GM15510 (cell line): ENCODE results near the gene KLHDC7A.

Experiments used
- POLR2A ChIP-seq: IDR thresholded peaks from 3 replicates; pipeline ENCODE4 v1.6.1; 2011; ENCODE audit warnings: borderline replicate concordance; ENCODE audit not compliant: insufficient read length; ENCODE audit errors: extremely low read depth

KLHDC7A gene

GRCh38 chr1:18486195-18486594 lies 5.5 kb downstream of the KLHDC7A start:
- no peak for TF ChIP-seq POLR2A

- TF ChIP-seq POLR2A: no peak
Measured at GRCh38 chr1:18489417-18490143, 8.8 kb downstream of the KLHDC7A start.

GRCh38 chr1:18491168-18491567 lies 10.4 kb downstream of the KLHDC7A start:
- no peak for TF ChIP-seq POLR2A

- TF ChIP-seq POLR2A: no peak
Measured at GRCh38 chr1:18494304-18494703, 13.6 kb downstream of the KLHDC7A start.

DNA sequence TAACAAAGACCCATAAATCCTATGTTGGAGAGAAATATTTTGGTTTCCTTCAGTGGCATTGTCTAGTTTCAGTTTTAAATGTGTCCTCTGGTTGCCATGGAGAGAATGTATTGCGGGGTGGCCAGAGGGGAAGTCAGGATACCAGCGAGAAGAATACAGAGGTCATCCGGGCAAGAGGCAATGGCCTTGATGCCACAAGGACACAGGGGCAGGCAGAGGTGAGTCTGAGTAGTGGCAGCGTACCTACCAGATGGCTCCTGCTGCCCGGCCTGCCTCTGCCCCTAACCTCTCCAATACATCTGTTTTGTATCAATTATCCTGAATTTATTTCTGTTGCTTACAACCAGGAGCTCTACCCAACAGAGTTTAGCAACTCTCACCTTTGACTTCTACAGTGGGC lies 14.9 kb downstream of the KLHDC7A start:
- no peak for TF ChIP-seq POLR2A

DNA sequence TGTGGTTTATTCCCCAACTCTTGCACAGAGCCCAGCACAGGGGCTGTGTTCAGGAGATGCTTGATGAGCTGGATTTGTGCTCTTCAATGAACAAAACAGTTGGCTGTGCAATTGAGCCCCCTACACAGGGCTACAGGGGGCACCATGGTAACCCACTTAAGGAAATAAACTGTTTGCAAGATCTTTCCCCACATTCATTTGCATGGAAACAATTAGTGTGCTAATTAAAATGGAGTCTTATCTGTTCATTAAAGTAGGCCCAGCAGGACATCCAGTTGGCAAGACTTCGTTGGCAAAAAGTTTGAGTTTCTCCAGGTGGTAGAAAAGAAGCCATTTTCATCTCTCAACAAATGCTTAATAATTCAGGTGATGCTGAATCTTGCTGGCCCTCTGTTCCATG lies 15.3 kb downstream of the KLHDC7A start:
- TF ChIP-seq POLR2A: no peak

DNA sequence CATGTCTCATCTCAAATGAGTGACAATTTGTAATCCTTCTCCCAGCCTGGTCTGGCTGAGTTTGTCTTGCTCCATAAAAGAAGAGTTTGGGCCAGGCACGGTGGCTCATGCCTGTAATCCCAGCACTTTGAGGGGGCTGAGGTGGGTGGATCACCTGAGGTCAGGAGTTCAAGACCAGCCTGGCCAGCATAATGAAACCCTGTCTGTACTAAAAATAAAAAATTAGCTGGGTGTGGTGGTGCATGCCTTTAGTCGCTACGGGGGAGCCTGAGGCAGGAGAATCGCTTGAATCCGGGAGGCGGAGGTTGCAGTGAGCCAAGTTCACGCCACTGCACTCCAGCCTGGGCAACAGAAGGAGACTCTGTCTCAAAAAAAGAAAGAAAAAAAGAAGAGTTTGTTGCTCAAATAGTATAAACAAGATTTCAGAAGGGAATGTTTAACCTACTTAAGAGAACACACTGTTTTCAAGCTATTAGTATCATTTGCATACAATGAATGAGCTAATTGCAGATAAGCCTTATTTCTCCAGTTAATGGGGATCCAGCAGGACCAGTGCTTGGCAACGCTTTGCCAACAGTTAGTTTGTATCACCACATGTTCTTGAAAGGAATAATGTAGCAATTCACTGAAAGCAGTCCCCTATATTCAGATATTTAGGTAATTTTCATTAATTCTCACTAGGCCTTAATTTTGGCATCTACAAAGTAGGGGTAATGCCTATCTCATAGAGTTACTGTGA lies 15.9 kb downstream of the KLHDC7A start:
- no peak for TF ChIP-seq POLR2A

- no peak for TF ChIP-seq POLR2A
Measured at GRCh38 chr1:18501833-18502232, 21.1 kb downstream of the KLHDC7A start.

DNA sequence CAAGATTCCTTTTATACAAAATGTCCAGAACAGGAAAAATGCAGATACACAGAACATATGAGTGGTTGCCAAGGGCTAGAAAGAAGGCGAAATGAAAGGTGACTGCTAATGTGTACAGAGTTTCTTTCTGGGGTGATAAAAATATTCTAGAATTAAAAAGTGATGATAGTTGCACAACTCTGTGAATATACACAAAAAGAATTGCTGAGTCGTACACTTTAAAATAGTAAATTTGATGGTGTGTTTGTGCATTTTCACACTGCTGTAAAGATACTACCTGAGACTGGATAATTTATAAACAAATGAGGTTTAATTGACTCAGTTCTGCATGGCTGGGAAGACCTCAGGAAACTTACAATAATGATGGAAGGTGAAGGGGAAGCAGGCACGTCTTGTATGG lies 23.9 kb downstream of the KLHDC7A start:
- no peak for TF ChIP-seq POLR2A

DNA sequence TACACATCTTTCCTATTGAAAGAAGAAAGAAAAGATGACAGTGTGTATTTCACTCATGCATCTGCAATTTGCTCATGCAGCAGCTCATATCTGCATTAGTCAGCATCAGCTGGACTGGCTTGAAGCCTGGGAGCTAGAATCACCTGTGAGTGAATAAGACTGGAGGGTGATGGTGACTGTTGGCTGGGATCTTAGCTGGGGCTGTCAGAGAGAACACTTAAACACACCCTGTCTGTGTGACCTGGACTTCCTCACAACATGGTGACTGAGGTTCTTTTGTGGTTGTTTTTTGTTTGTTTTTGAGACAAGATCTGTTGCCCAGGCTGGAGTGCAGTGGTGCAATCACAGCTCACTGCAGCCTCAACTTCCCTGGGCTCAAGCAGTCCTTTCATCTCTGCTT lies 24.9 kb downstream of the KLHDC7A start:
- TF ChIP-seq POLR2A: no peak

DNA sequence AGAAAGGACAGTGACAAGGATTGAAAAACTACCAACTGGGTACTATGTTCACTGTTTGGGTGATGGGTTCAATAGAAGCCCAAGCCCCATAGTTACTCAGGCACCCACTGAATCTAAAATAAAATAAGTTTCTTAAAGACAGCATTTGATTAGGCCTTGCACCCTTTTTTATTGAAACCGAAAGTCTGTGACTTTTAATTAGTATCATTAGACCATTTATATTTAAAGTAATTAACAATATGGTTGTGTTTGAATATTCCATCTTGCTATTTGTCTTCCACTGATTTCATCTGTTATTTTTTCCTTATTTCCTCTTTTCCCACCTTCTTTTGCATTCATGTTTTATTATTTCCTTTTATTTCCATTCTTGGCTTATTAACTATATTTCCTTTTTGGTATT lies 27.4 kb downstream of the KLHDC7A start:
- no peak for TF ChIP-seq POLR2A

DNA sequence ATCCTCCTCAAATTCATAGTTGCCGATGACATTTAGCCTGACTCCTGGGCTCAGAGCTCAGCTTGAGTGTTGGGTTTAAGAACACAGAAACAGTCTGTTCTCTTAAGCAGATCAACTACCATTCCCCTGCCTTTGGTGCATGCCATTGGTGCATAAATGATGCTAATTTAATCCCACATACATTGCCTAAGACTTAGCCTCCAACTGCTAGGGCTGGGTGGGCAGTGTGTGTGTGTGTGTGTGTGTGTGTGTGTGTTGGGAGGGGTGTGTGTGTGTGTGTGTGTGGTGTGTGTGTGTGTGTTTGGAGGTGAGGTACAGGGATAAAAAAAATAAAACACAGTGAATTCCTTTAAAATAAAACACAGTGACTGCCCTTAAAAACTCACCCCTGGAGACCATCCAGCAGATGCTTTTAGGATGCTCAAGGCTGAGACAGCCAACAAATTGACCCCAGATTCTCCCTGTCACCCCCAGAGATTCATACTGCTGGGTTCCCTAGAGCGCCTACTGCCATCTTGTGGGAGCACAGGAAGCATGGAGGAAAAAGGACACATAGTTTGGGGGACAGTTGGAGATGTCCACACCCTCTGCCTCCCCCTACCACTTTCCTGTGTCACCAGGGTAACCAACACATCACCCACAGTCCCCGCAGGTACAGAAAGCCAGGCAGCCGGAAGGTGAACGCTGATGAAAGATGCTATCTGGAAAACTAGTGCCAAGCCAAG lies 30.6 kb downstream of the KLHDC7A start:
- TF ChIP-seq POLR2A: no peak

GRCh38 chr1:18511874-18512150 lies 31.1 kb downstream of the KLHDC7A start:
- TF ChIP-seq POLR2A: no peak

GRCh38 chr1:18512883-18513282 lies 32.2 kb downstream of the KLHDC7A start:
- no peak for TF ChIP-seq POLR2A

DNA sequence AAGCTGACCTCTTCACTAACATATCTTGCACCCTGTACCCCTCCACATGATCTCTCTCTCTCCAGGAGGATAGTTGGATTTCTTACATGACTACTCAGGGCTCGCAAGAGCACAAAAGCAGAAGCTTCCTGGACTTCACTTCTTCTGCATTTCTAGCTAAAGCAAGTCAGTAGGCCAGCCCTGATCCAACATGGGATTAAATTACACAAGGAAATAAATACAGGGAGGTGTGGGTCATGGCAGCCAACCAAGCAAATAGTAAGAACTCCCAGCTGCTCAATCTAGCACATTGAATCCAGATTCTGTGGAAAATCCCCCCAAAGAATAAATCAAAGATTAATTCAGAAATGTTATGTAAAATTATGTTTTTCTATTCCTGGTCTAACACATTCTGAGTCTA lies 33.3 kb downstream of the KLHDC7A start:
- no peak for TF ChIP-seq POLR2A

DNA sequence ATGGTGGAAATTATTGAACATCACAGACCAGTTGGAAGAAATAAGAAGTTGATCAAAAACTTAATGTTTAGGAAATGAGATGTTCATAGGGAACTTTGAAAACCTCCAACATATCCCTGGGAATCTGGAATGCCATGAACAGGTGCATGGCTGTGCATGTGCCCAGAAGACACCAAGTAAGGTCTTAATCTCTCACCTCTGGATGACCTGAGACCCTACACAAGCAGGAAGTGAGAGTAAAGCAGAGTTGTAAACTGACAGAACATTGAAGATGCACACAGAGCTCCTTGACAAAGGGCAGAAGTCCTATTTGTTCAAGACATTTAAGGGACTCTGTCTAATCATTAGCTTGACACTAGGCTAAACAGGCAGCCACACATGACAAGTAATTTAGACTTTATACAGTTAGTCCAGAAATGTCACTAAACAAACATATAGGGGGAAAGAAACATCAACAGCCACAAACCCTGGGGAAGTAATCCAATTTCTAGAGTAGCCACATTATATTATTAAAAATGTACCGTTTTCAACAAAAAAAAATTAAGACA lies 34.5 kb downstream of the KLHDC7A start:
- TF ChIP-seq POLR2A: no peak

DNA sequence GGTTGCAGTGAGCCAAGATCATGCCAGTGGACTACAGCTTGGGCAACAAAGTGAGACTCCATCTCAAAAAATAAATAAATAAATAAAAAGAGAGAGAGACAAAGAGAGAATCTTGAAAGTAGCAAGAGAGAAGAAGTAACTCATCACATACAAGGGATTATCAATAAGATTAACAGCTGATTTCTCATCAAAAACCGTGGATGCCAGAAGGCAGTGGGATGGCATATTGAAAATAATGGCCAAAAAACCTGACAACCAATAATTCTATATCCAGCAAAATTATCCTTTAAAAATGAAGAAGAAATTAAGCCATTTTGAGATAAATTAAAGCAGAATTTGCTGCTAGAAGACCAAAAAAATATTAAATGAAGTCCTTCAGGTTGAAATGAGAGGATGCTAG lies 35.7 kb downstream of the KLHDC7A start:
- no peak for TF ChIP-seq POLR2A
